Peyer's patch (tissue), 4 donors: ENCODE results near the gene RPL7A.

Source experiments
- CTCF ChIP-seq, 6 experiments: fragments of 450-650 bp in 4 of 6; fragments of 200-600 bp in 2 of 6; sonication (generic) in 1 of 6; IDR thresholded peaks; one replicate each; pipeline ENCODE4 v1.5.1; 2017 to 2019; ENCODE audit warnings: antibody characterized with exemption in 6 of 6, mild to moderate bottlenecking in 3 of 6, moderate library complexity in 1 of 6
- POLR2A ChIP-seq, 2 donors: fragments of 450-650 bp; IDR thresholded peaks; one replicate each; pipeline ENCODE4 v1.5.1; 2017; ENCODE audit warnings: antibody characterized with exemption in 2 of 2, mild to moderate bottlenecking in 2 of 2, moderate library complexity in 2 of 2

- no peak for TF ChIP-seq CTCF (IDR thresholded peaks at IDR 0.05)
- TF ChIP-seq POLR2A (IDR thresholded peaks at IDR 0.05), result no peak
Measured at GRCh38 chr9:133367778-133368177, 19.8 kb downstream of the RPL7A start.
